HFF-Myc (cell line): ENCODE measurements around the gene ATP6V1G1.

Experiments used
- DNase-seq: peaks from one replicate; pipeline ENCODE4 v3.0.0-alpha.2; 2011; ENCODE audit warnings: low read depth; ENCODE audit errors: extremely low read depth
- H3K4me3 ChIP-seq: replicated peaks from 2 replicates; pipeline ENCODE4 v1.5.1; 2011; ENCODE audit warnings: low read depth, mild to moderate bottlenecking, control low read depth, low read length
- CTCF ChIP-seq: IDR thresholded peaks from 2 replicates; pipeline ENCODE4 v1.5.1; 2012; ENCODE audit warnings: mild to moderate bottlenecking, low read depth, low read length, control low read depth; ENCODE audit errors: missing control alignments

ATP6V1G1 gene

DNA sequence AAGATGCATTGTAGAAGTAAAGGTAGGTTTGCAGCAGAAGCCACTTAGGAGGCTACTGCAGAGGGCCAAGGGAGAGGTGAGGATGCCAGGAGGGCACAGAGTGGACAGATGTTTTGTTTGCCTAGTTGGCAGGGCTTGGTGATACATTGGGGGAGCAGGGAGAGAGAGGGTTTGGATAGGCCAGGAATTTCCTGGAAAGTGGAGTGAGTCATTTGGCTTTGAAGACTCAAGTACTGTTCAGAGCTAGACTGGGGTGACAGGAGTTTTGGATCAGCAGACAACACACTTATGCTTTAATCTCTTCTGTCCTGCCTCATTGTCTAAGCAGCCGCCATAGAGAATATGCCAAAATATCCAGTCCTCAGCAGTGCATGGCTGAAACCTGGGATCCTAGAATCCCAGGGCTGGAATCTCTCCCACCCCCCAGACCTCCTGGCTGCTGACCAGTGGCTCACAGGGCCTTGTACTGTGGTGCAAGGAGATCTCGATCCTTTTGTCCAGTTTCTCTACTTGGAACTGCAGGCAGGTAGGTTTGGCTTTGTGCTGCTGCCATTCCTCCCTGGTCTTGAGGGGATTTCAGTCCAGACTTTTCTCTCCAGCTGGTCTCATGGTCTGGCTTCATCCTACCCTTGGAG is 34.5 kb downstream of the ATP6V1G1 start:
- no peak for TF ChIP-seq CTCF
- no peak overlapping the region for H3K4me3 ChIP-seq
- DNase-seq: peak; percentile 21

- no peak for TF ChIP-seq CTCF
- DNase-seq: no peak
Observed at GRCh38 chr9:114624677-114625076, 37.1 kb downstream of the ATP6V1G1 start.

DNA sequence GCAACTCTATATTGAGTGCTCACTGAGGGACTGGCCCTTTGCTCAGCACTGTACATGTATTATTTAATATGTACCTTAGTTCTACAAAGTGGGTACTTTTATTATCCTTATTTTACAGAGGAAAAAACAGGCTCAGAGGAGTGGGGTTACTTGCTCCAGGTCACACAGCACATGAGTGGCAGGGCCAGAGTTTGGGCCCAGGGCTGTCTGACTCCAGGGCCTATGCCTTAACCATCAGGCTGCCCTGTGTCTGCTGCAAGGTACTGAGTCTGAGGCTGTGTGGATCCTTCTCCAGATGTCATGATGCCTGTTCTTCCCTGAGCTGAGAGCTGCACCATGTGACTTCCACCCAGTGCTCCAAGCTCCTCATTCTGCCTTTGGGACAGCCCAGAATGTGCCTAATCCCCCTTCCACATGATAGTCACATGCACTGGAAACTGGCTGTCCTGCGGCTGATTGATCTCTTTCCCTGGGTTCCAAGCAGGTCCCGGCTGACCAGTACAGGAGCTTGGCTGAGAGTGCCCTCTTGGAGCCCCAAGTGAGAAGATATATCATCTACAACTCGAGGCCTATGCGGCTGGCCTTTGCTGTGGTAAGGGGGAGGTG is 38.9 kb downstream of the ATP6V1G1 start:
- DNase-seq: no peak
- no peak overlapping the region for H3K4me3 ChIP-seq

More at GRCh38 chr9:114624677-114625076, 37.1 kb downstream of the ATP6V1G1 start:
- H3K4me3 ChIP-seq: no peak overlapping the region

DNA sequence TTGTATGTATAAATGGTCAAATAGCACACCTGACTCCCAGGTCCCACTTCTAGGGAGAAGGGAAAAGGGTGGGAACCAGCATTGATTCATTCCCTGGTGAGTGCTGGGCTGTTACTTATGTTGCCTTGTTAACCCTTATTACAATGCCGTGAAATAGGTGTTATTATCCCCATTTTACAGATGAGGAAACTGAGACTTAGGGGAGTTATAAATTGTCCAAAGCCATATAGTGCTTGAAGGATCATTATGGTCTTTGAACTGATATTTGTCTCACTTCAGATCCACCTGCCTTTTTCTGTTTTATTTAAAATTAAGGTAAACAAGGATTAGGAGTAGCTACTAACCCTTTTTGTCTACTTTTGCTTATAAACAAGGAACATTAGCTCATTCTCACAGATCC is 40.0 kb downstream of the ATP6V1G1 start:
- no peak for DNase-seq
- H3K4me3 ChIP-seq: no peak overlapping the region
- no peak for TF ChIP-seq CTCF

More for the DNA sequence above, 38.9 kb downstream of the ATP6V1G1 start:
- no peak for TF ChIP-seq CTCF

DNA sequence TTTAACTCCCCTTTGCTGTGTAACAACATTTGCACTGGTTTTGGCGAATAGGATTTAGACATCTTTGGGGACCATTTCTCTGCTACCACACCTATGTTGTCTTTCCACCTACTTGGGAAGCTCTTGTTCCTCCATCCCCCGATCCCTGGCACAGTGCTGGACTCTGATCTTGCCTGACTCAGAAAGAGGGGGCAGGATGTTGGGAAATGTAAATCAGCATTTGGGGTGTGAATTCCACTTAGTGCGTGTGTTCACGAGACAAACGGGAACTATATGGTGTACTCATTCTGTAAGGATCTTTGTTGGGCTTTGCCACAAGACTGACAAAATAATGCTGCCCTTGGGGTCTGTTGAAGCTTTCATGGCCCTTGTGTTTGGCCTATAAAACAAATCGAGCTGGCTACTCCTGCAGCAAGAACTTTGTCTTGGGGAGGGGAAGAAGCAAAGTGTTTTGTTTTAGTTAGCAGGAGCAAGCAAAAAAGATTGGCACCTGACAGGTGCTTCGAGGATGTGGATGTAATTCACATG is 42.1 kb downstream of the ATP6V1G1 start:
- no peak overlapping the region for H3K4me3 ChIP-seq
- no peak for TF ChIP-seq CTCF
- DNase-seq: no peak

DNA sequence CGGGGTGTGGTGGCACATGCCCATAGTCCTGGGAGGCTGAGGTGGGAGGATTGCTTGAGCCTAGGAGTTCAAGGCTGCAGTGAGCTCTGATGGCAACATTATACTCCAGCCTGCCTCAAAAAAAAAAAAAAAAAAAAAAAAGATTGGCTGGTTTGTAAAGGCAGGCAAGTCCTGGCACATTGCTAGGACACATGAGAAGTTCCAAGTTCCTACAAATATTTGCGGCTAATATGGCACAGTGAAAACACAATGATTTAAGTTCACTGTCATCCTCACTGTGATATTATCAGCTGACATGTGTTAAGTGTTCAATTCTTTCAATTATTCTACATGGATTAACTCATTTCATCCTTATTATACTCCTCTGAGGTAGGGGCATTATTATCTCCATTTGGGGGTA is 43.6 kb downstream of the ATP6V1G1 start:
- DNase-seq: no peak
- no peak for TF ChIP-seq CTCF
- no peak overlapping the region for H3K4me3 ChIP-seq
